ENCODE results near the gene DHRS4L2.
"Not testable (repeated sequence)": the region's sequence is repeated elsewhere in the genome, so short reads cannot be mapped to it uniquely, and the experiment has no call there.

DHRS4L2 gene

GRCh38 chr14:23988607-23989363 lies at the start of gene DHRS4L2:
DHRS4L2 (plus strand) TSS chr14:23988929; CDS start chr14:23988948, 19 bp downstream.
- H3K9me2 ChIP-seq (replicated peaks; ENCODE audit: insufficient read depth, low read length) = not testable (repeated sequence)

DNA sequence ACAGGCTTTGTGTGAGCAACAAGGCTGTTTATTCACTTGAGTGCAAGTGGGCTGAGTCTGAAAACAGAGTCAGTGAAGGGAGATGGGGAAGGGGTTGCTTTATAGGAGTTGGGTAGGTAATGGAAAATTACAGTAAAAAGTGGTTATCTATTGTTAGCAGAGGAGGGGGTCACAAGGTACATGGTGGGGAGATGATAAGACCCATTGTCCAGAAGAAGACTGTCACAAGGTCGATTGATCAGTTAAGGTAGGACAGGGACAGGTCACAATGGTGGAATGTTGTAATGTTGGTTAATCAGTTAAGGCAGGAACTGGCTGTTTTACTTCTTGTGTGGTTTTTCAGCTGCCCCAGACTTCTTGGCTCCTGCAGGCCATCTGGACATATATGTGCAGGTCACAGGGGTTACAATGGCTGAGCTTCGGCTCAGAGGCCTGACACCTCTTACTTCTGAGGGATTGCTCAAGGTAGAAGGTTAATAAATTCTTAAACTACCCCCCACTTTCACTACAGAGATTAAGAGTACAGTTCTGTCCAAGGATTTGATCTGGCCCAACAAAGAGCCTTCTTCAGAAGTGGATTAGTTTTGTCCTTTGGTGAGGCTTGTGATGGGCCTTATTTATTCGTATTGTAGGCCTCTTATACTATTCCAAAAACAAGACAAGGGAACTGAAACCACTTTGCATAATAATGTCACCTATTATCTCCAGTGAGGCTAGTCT lies 49.0 kb upstream of the DHRS4L2 start:
- no peak overlapping the region for H3K4me2 ChIP-seq (ENCODE audit: low read depth, low read length, poor library complexity, severe bottlenecking)
- no peaks in the 10 kb centered on the region for H3K9me2 ChIP-seq (replicated peaks; ENCODE audit: insufficient read depth, low read length)
- no peak overlapping the region for H3K4me3 ChIP-seq (ENCODE audit: insufficient read depth, low read length, poor library complexity, severe bottlenecking)
- TF ChIP-seq CTCF (IDR thresholded peaks at IDR 0.05; ENCODE audit: insufficient read depth, low read length, poor library complexity, severe bottlenecking) = no peak
- TF ChIP-seq EZH2phosphoT487 (conservative IDR thresholded peaks at IDR 0.05; ENCODE audit: low read length) = no peak
- H3K27ac ChIP-seq (ENCODE audit: low read depth, low read length) = no peak overlapping the region
- H3K79me2 ChIP-seq (ENCODE audit: insufficient read depth, low read length) = no peaks in the 10 kb centered on the region
- H3K9ac ChIP-seq (ENCODE audit: low read length) = no peak overlapping the region
- no peak overlapping the region for H2AFZ ChIP-seq (ENCODE audit: low read depth, low read length, severe bottlenecking)
- no peaks in the 10 kb centered on the region for H3K36me3 ChIP-seq (ENCODE audit: low read length)
- H3K27me3 ChIP-seq (ENCODE audit: low read length) = no peaks in the 10 kb centered on the region
- H4K20me1 ChIP-seq (ENCODE audit: low read depth, low read length) = no peaks in the 10 kb centered on the region
- H3K9me3 ChIP-seq (ENCODE audit: insufficient read depth, low read length) = no peaks in the 10 kb centered on the region
- no peaks in the 10 kb centered on the region for H3F3A ChIP-seq (ENCODE audit: insufficient read depth)

More at GRCh38 chr14:23988607-23989363, at the start of gene DHRS4L2:
- H2AFZ ChIP-seq (ENCODE audit: low read depth, low read length, severe bottlenecking); H3K79me2 ChIP-seq (ENCODE audit: insufficient read depth, low read length); H3K27ac ChIP-seq (ENCODE audit: low read depth, low read length); H3K9me3 ChIP-seq (ENCODE audit: insufficient read depth, low read length); H3K36me3 ChIP-seq (ENCODE audit: low read length); H3F3A ChIP-seq (ENCODE audit: insufficient read depth); H3K27me3 ChIP-seq (ENCODE audit: low read length); H4K20me1 ChIP-seq (ENCODE audit: low read depth, low read length): not testable (repeated sequence)
- peak within 1 kb of the TSS; percentile 11 for H3K4me3 ChIP-seq (ENCODE audit: insufficient read depth, low read length, poor library complexity, severe bottlenecking)
- peak within 1 kb of the TSS; percentile 38 for H3K4me2 ChIP-seq (ENCODE audit: low read depth, low read length, poor library complexity, severe bottlenecking)
- H3K9ac ChIP-seq (ENCODE audit: low read length) = peak within 1 kb of the TSS; percentile 38; the same call in 1 of the 2 replicates

- no peaks in the 10 kb centered on the region for H3K36me3 ChIP-seq (ENCODE audit: low read length)
- no peak overlapping the region for H3K27ac ChIP-seq (ENCODE audit: low read depth, low read length)
- no peak overlapping the region for H2AFZ ChIP-seq (ENCODE audit: low read depth, low read length, severe bottlenecking)
- no peaks in the 10 kb centered on the region for H3K9me3 ChIP-seq (ENCODE audit: insufficient read depth, low read length)
- no peaks in the 10 kb centered on the region for H3K9me2 ChIP-seq (replicated peaks; ENCODE audit: insufficient read depth, low read length)
- H3K9ac ChIP-seq (ENCODE audit: low read length) = no peak overlapping the region
- TF ChIP-seq CTCF (IDR thresholded peaks at IDR 0.05; ENCODE audit: insufficient read depth, low read length, poor library complexity, severe bottlenecking) (no peak), EZH2phosphoT487 (conservative IDR thresholded peaks at IDR 0.05; ENCODE audit: low read length) (no peak)
- H3K4me3 ChIP-seq (ENCODE audit: insufficient read depth, low read length, poor library complexity, severe bottlenecking) = no peak overlapping the region
- H3K27me3 ChIP-seq (ENCODE audit: low read length) = no peaks in the 10 kb centered on the region
- H3K79me2 ChIP-seq (ENCODE audit: insufficient read depth, low read length) = no peaks in the 10 kb centered on the region
- no peaks in the 10 kb centered on the region for H4K20me1 ChIP-seq (ENCODE audit: low read depth, low read length)
- H3F3A ChIP-seq (ENCODE audit: insufficient read depth) = no peaks in the 10 kb centered on the region
- no peak overlapping the region for H3K4me2 ChIP-seq (ENCODE audit: low read depth, low read length, poor library complexity, severe bottlenecking)
Observed at GRCh38 chr14:23941230-23941629, 47.5 kb upstream of the DHRS4L2 start.

GRCh38 chr14:23941669-23942068 lies 47.1 kb upstream of the DHRS4L2 start:
- H4K20me1 ChIP-seq (ENCODE audit: low read depth, low read length) = no peaks in the 10 kb centered on the region
- no peak overlapping the region for H3K9ac ChIP-seq (ENCODE audit: low read length)
- no peak overlapping the region for H3K4me3 ChIP-seq (ENCODE audit: insufficient read depth, low read length, poor library complexity, severe bottlenecking)
- H3K27me3 ChIP-seq (ENCODE audit: low read length) = no peaks in the 10 kb centered on the region
- no peaks in the 10 kb centered on the region for H3K9me3 ChIP-seq (ENCODE audit: insufficient read depth, low read length)
- no peak overlapping the region for H3K4me2 ChIP-seq (ENCODE audit: low read depth, low read length, poor library complexity, severe bottlenecking)
- H2AFZ ChIP-seq (ENCODE audit: low read depth, low read length, severe bottlenecking) = no peak overlapping the region
- TF ChIP-seq CTCF (IDR thresholded peaks at IDR 0.05; ENCODE audit: insufficient read depth, low read length, poor library complexity, severe bottlenecking) = no peak
- TF ChIP-seq EZH2phosphoT487 (conservative IDR thresholded peaks at IDR 0.05; ENCODE audit: low read length) = no peak
- no peaks in the 10 kb centered on the region for H3F3A ChIP-seq (ENCODE audit: insufficient read depth)
- H3K79me2 ChIP-seq (ENCODE audit: insufficient read depth, low read length) = no peaks in the 10 kb centered on the region
- H3K36me3 ChIP-seq (ENCODE audit: low read length) = no peaks in the 10 kb centered on the region
- H3K9me2 ChIP-seq (replicated peaks; ENCODE audit: insufficient read depth, low read length) = no peaks in the 10 kb centered on the region
- H3K27ac ChIP-seq (ENCODE audit: low read depth, low read length) = no peak overlapping the region

Data from SU-DHL-6 (cell line).